A549 (cell line): ENCODE measurements around the gene STOM.

Experiments
- BHLHE40 ChIP-seq: IDR thresholded peaks from 2 replicates; pipeline ENCODE4 v1.6.1; 2012; ENCODE audit warnings: low read depth, low read length, inconsistent platforms
- EP300 ChIP-seq, 2 experiments: fragments of >200 bp; sonication (Bioruptor Twin); formaldehyde crosslinking; IDR thresholded peaks; 2 replicates in 1 of 2; 3 replicates in 1 of 2; pipeline ENCODE4 v1.6.1; 2016 to 2017
- KDM1A ChIP-seq: fragments of 200-600 bp; sonication (generic); IDR thresholded peaks from 2 replicates; pipeline ENCODE4 v1.6.1; 2016; ENCODE audit warnings: low read depth, mild to moderate bottlenecking
- KDM5A ChIP-seq: fragments of 200-600 bp; sonication (generic); IDR thresholded peaks from 2 replicates; pipeline ENCODE4 v1.6.1; 2016; ENCODE audit warnings: antibody characterized with exemption, mild to moderate bottlenecking
- MYC ChIP-seq: IDR thresholded peaks from 2 replicates; pipeline ENCODE4 v1.6.1; 2012; ENCODE audit warnings: mild to moderate bottlenecking, inconsistent platforms, low read length, improper control_type of control experiment, borderline replicate concordance
- POLR2A ChIP-seq: IDR thresholded peaks from 2 replicates; pipeline ENCODE4 v1.6.1; 2012; ENCODE audit warnings: mild to moderate bottlenecking, low read length
- RAD21 ChIP-seq, 2 experiments: fragments of >200 bp in 1 of 2; sonication (Bioruptor Twin) in 1 of 2; formaldehyde crosslinking in 1 of 2; IDR thresholded peaks in 1 of 2; conservative IDR thresholded peaks in 1 of 2; 2 replicates in 1 of 2; 3 replicates in 1 of 2; pipeline ENCODE4 v1.6.1; 2012 to 2018; ENCODE audit warnings: inconsistent platforms in 1 of 2
- TF ChIP-seq, protein P1 (sequence below): fragments of >200 bp; sonication (Bioruptor Twin); formaldehyde crosslinking; IDR thresholded peaks from 3 replicates; pipeline ENCODE4 v1.5.1; 2016
- TF ChIP-seq, protein P2 (sequence below): IDR thresholded peaks from 2 replicates; pipeline ENCODE4 v1.6.1; 2012
- TF ChIP-seq, protein P3 (sequence below): IDR thresholded peaks from 2 replicates; pipeline ENCODE4 v1.6.1; 2012

DNA sequence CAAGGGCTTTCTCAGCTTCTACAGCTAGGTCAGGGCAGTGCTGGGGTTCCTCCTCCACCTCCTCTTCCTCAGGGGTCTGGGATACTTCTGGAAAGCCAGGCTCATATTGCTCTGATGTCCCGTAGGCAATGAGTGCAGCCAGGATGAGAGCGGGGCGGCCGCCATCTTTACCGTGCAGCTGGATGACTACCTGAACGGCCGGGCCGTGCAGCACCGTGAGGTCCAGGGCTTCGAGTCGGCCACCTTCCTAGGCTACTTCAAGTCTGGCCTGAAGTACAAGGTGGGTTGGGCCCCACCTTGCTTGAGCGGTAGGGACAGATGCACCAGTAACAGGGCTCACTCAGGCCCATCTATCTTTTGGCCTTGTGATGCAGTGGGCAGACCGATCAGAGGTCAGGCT is 67.3 kb downstream of the STOM start:
- TF ChIP-seq KDM1A = no peak
- TF ChIP-seq, protein P1, sequence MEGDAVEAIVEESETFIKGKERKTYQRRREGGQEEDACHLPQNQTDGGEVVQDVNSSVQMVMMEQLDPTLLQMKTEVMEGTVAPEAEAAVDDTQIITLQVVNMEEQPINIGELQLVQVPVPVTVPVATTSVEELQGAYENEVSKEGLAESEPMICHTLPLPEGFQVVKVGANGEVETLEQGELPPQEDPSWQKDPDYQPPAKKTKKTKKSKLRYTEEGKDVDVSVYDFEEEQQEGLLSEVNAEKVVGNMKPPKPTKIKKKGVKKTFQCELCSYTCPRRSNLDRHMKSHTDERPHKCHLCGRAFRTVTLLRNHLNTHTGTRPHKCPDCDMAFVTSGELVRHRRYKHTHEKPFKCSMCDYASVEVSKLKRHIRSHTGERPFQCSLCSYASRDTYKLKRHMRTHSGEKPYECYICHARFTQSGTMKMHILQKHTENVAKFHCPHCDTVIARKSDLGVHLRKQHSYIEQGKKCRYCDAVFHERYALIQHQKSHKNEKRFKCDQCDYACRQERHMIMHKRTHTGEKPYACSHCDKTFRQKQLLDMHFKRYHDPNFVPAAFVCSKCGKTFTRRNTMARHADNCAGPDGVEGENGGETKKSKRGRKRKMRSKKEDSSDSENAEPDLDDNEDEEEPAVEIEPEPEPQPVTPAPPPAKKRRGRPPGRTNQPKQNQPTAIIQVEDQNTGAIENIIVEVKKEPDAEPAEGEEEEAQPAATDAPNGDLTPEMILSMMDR = no peak
- no peak for TF ChIP-seq MYC
- no peak for TF ChIP-seq POLR2A
- no peak for TF ChIP-seq KDM5A
- no peak for TF ChIP-seq BHLHE40
- TF ChIP-seq, protein P2, sequence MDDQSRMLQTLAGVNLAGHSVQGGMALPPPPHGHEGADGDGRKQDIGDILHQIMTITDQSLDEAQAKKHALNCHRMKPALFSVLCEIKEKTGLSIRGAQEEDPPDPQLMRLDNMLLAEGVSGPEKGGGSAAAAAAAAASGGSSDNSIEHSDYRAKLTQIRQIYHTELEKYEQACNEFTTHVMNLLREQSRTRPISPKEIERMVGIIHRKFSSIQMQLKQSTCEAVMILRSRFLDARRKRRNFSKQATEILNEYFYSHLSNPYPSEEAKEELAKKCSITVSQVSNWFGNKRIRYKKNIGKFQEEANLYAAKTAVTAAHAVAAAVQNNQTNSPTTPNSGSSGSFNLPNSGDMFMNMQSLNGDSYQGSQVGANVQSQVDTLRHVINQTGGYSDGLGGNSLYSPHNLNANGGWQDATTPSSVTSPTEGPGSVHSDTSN = no peak
- TF ChIP-seq EP300 (IDR thresholded peaks at IDR 0.05) = no peak
- no peak for TF ChIP-seq RAD21 (conservative IDR thresholded peaks at IDR 0.05 in 1 of 2, IDR thresholded peaks at IDR 0.05 in 1 of 2)
- TF ChIP-seq, protein P3, sequence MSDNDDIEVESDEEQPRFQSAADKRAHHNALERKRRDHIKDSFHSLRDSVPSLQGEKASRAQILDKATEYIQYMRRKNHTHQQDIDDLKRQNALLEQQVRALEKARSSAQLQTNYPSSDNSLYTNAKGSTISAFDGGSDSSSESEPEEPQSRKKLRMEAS = no peak
